ENCODE data around the gene AK4.

AK4 gene

GRCh38 chr1:65176591-65176990 lies 28.6 kb downstream of the AK4 start:
- DNase-seq (ENCODE audit: low read depth): no peak

- no peak for DNase-seq (ENCODE audit: low read depth)
Observed at GRCh38 chr1:65177457-65177856, 29.5 kb downstream of the AK4 start.

GRCh38 chr1:65178235-65178634 lies 30.2 kb downstream of the AK4 start:
- DNase-seq (ENCODE audit: low read depth): no peak

GRCh38 chr1:65179148-65179547 lies 31.1 kb downstream of the AK4 start:
- DNase-seq (ENCODE audit: low read depth): no peak

- no peak for DNase-seq (ENCODE audit: low read depth)
Observed at GRCh38 chr1:65180977-65181376, 33.0 kb downstream of the AK4 start.

GRCh38 chr1:65182658-65183268 lies 34.8 kb downstream of the AK4 start:
- no peak for DNase-seq (ENCODE audit: low read depth)

- DNase-seq (ENCODE audit: low read depth): no peak
Observed at GRCh38 chr1:65189576-65190115, 41.6 kb downstream of the AK4 start.

- no peak for DNase-seq (ENCODE audit: low read depth)
Observed at GRCh38 chr1:65190229-65190628, 42.2 kb downstream of the AK4 start.

GRCh38 chr1:65193129-65193695 lies 45.2 kb downstream of the AK4 start:
- DNase-seq (ENCODE audit: low read depth): no peak

- no peak for DNase-seq (ENCODE audit: low read depth)
Observed at GRCh38 chr1:65195495-65196417, 47.8 kb downstream of the AK4 start.

GRCh38 chr1:65196926-65197325 lies 48.9 kb downstream of the AK4 start:
- DNase-seq (ENCODE audit: low read depth): no peak

GRCh38 chr1:65197636-65198035 lies 49.6 kb downstream of the AK4 start:
- no peak for DNase-seq (ENCODE audit: low read depth)

- DNase-seq (ENCODE audit: low read depth): no peak
Observed at GRCh38 chr1:65198096-65198495, 50.1 kb downstream of the AK4 start.

GRCh38 chr1:65200411-65200810 lies 52.4 kb downstream of the AK4 start:
- DNase-seq (ENCODE audit: low read depth): no peak

GRCh38 chr1:65206836-65207235 lies 58.8 kb downstream of the AK4 start:
- DNase-seq (ENCODE audit: low read depth): no peak

- DNase-seq (ENCODE audit: low read depth): no peak
Observed at GRCh38 chr1:65207317-65207716, 59.3 kb downstream of the AK4 start.

- DNase-seq (ENCODE audit: low read depth): no peak
Observed at GRCh38 chr1:65208563-65208973, 60.6 kb downstream of the AK4 start.

- DNase-seq (ENCODE audit: low read depth): no peak
Observed at GRCh38 chr1:65209005-65209885, 61.2 kb downstream of the AK4 start.

- DNase-seq (ENCODE audit: low read depth): no peak
Observed at GRCh38 chr1:65210325-65210724, 62.3 kb downstream of the AK4 start.

- no peak for DNase-seq (ENCODE audit: low read depth)
Observed at GRCh38 chr1:65211331-65211730, 63.3 kb downstream of the AK4 start.

- no peak for DNase-seq (ENCODE audit: low read depth)
Observed at GRCh38 chr1:65213271-65214023, 65.4 kb downstream of the AK4 start.
